Measurements from ENCODE around the gene PARD6B. TPM values are rescaled to one million over a fixed set of nuclear protein-coding genes. Genes with fewer than 3 reads are reported as not detected.

The PARD6B gene
- total and polyA plus RNA-seq, 8 donors = 3.1 to 17.8 (median 10.6) TPM

- 47 to 55% methylated on average over 4 of the region's 4 CpGs for WGBS, 2 donors
- Histone ChIP-seq H3K27ac (no peak overlapping the region), H3K4me1 (peaks cover 0 to 14% (median 5%) of the 10 kb centered on the region in 3 donors), H3K27me3 (no peaks in the 10 kb centered on the region), H3K36me3 (no peaks in the 10 kb centered on the region), H3K4me3 (no peak overlapping the region), H3K9me3 (no peaks in the 10 kb centered on the region)
- no peak for DNase-seq
- intact Hi-C loops (cut with DNase I) = no loop called here
- no peak for FAIRE-seq
- no peak for TF ChIP-seq CTCF (IDR thresholded peaks at IDR 0.05)
- ATAC-seq = no peak
Observed at GRCh38 chr20:50704514-50704913, 26.9 kb upstream of the PARD6B start.

- Histone ChIP-seq H3K4me3 (no peak overlapping the region), H3K9me3 (no peaks in the 10 kb centered on the region), H3K27ac (no peak overlapping the region), H3K4me1 (peaks cover 0 to 17% (median 5%) of the 10 kb centered on the region in 3 donors), H3K36me3 (no peaks in the 10 kb centered on the region), H3K27me3 (no peaks in the 10 kb centered on the region)
- no peak for TF ChIP-seq CTCF (IDR thresholded peaks at IDR 0.05)
- intact Hi-C loops (cut with DNase I) = no loop called here
- FAIRE-seq = no peak
- ATAC-seq = no peak
- 96 to 100% methylated on average over 1 of the region's 1 CpG for WGBS, 2 donors
- no peak for DNase-seq
Observed at GRCh38 chr20:50704971-50705370, 26.4 kb upstream of the PARD6B start.

- no peak for FAIRE-seq
- Histone ChIP-seq H3K36me3 (no peaks in the 10 kb centered on the region), H3K27me3 (no peaks in the 10 kb centered on the region), H3K4me3 (no peak overlapping the region), H3K9me3 (no peaks in the 10 kb centered on the region), H3K4me1 (peaks cover 0 to 31% (median 5%) of the 10 kb centered on the region in 3 donors), H3K27ac (no peak overlapping the region)
- 33 to 35% methylated on average over 8 of the region's 8 CpGs for WGBS, 2 donors
- TF ChIP-seq CTCF (IDR thresholded peaks at IDR 0.05) = no peak
- intact Hi-C loops (cut with DNase I) = no loop called here
- DNase-seq = peak in 3 of 6 donors; percentile 36 to 56 (median 53)
- no peak for ATAC-seq
Observed at GRCh38 chr20:50708845-50709635, 22.3 kb upstream of the PARD6B start.

- no peak for FAIRE-seq
- H3K9me3 ChIP-seq = no peaks in the 10 kb centered on the region
Observed at GRCh38 chr20:50709636-50709973, 21.8 kb upstream of the PARD6B start.

More at GRCh38 chr20:50709636-50709973, 21.8 kb upstream of the PARD6B start:
- 67 to 69% methylated on average over 5 of the region's 5 CpGs for WGBS, 2 donors
- no peak overlapping the region for H3K4me3 ChIP-seq
- H3K27ac ChIP-seq = no peak overlapping the region
- peaks cover 0 to 31% (median 5%) of the 10 kb centered on the region in 3 donors for H3K4me1 ChIP-seq
- DNase-seq = no peak
- H3K27me3 ChIP-seq = no peaks in the 10 kb centered on the region
- TF ChIP-seq CTCF (IDR thresholded peaks at IDR 0.05) = no peak
- intact Hi-C loops (cut with DNase I) = no loop called here
- no peak for ATAC-seq
- H3K36me3 ChIP-seq = no peaks in the 10 kb centered on the region
